ENCODE data around the gene SERTAD3. TPM values are rescaled to one million over a fixed set of nuclear protein-coding genes. Genes with fewer than 3 reads are reported as not detected.

SERTAD3 gene
- total RNA-seq, 1 experiment from 2014 or later: 51.9 TPM

- Mint-ChIP-seq H3K4me3 (ENCODE audit: low read depth, unreplicated experiment) (no peak overlapping the region), H3K36me3 (ENCODE audit: insufficient read depth, unreplicated experiment) (peaks cover 9% of the 10 kb centered on the region), H3K4me1 (ENCODE audit: low read depth, unreplicated experiment) (peaks cover 51% of the 10 kb centered on the region), H3K9me3 (ENCODE audit: low read depth, unreplicated experiment) (no peaks in the 10 kb centered on the region), H3K27me3 (ENCODE audit: unreplicated experiment) (no peaks in the 10 kb centered on the region), H3K27ac (ENCODE audit: unreplicated experiment) (no peak overlapping the region)
- TF ChIP-seq CTCF (IDR thresholded peaks at IDR 0.05; ENCODE audit: unreplicated experiment): no peak
- intact Hi-C loops (cut with micrococcal nuclease; ENCODE audit: unreplicated experiment): no loop called here
- no peak for DNase-seq
- CTCF ChIA-PET: interaction anchor here (0.5 to 0.6 kb wide), 2 partner anchors 9 to 106 kb away, joined by 3 to 4 read pairs; no protein-coding TSS in a partner anchor
- BruUV-seq (replicated peaks): no TSS peak
Measured at GRCh38 chr19:40414542-40415535, 29.3 kb downstream of the SERTAD3 start.

GRCh38 chr19:40413291-40413845 is 30.8 kb downstream of the SERTAD3 start, which contains the start of gene PRX:
Gene PRX, minus strand, starts transcription at chr19:40413378. Its CDS starts 5,446 bp downstream, at chr19:40407932.
- no TSS peak for BruUV-seq (replicated peaks)
- CTCF ChIA-PET: interaction anchor here (0.9 to 2.3 kb wide), 2 partner anchors 7 to 30 kb away, joined by 3 to 11 read pairs; no protein-coding TSS in a partner anchor
- peaks cover 37% of the 10 kb centered on the region for H3K4me1 Mint-ChIP-seq (ENCODE audit: low read depth, unreplicated experiment)
- TF ChIP-seq CTCF (IDR thresholded peaks at IDR 0.05; ENCODE audit: unreplicated experiment): no peak
- H3K9me3 Mint-ChIP-seq (ENCODE audit: low read depth, unreplicated experiment): no peaks in the 10 kb centered on the region
- H3K27ac Mint-ChIP-seq (ENCODE audit: unreplicated experiment): no peak within 1 kb of the TSS
- no peak for DNase-seq
- H3K4me3 Mint-ChIP-seq (ENCODE audit: low read depth, unreplicated experiment): no peak within 1 kb of the TSS
- no peaks in the 10 kb centered on the region for H3K27me3 Mint-ChIP-seq (ENCODE audit: unreplicated experiment)
- peaks cover 9% of the 10 kb centered on the region for H3K36me3 Mint-ChIP-seq (ENCODE audit: insufficient read depth, unreplicated experiment)
- intact Hi-C loops (cut with micrococcal nuclease; ENCODE audit: unreplicated experiment): no loop called here

DNA sequence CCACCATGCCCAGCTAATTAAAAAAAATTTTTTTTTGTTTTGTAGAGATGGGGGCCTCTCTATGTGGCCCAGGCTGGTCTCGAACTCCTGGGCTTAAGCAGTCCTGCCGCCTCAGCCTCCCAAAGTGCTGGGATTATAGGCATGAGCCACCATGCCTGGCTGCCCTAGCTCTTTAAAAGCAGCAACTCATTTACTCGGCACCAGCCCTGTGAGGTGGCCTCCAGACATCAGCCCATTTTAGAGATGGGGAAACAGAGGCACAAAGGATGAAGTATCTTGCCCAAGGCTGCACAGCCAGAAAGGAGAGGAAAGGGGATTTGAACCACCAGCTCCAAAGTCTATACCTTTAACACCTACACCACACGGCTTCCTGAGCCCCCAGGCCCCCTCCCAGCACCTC is 31.3 kb downstream of the SERTAD3 start:
- Mint-ChIP-seq H3K27me3 (ENCODE audit: unreplicated experiment) (no peaks in the 10 kb centered on the region), H3K4me1 (ENCODE audit: low read depth, unreplicated experiment) (peaks cover 32% of the 10 kb centered on the region), H3K9me3 (ENCODE audit: low read depth, unreplicated experiment) (no peaks in the 10 kb centered on the region), H3K36me3 (ENCODE audit: insufficient read depth, unreplicated experiment) (peaks cover 9% of the 10 kb centered on the region), H3K27ac (ENCODE audit: unreplicated experiment) (no peak overlapping the region), H3K4me3 (ENCODE audit: low read depth, unreplicated experiment) (no peak overlapping the region)
- intact Hi-C loops (cut with micrococcal nuclease; ENCODE audit: unreplicated experiment): no loop called here
- CTCF ChIA-PET: interaction anchor here (0.9 to 2.3 kb wide), 2 partner anchors 8 to 30 kb away, joined by 3 to 11 read pairs; no protein-coding TSS in a partner anchor
- no peak for TF ChIP-seq CTCF (IDR thresholded peaks at IDR 0.05; ENCODE audit: unreplicated experiment)
- DNase-seq: no peak
- no TSS peak for BruUV-seq (replicated peaks)

- no peak overlapping the region for H3K4me3 Mint-ChIP-seq (ENCODE audit: low read depth, unreplicated experiment)
- intact Hi-C loops (cut with micrococcal nuclease; ENCODE audit: unreplicated experiment): no loop called here
- CTCF ChIA-PET: interaction anchor here (2.3 kb wide), 1 partner anchor 9 kb away, joined by 11 read pairs; no protein-coding TSS in a partner anchor
- H3K36me3 Mint-ChIP-seq (ENCODE audit: insufficient read depth, unreplicated experiment): peaks cover 3% of the 10 kb centered on the region
- H3K27me3 Mint-ChIP-seq (ENCODE audit: unreplicated experiment): no peaks in the 10 kb centered on the region
- TF ChIP-seq CTCF (IDR thresholded peaks at IDR 0.05; ENCODE audit: unreplicated experiment): no peak
- peaks cover 24% of the 10 kb centered on the region for H3K4me1 Mint-ChIP-seq (ENCODE audit: low read depth, unreplicated experiment)
- DNase-seq: no peak
- BruUV-seq (replicated peaks): no TSS peak
- H3K9me3 Mint-ChIP-seq (ENCODE audit: low read depth, unreplicated experiment): no peaks in the 10 kb centered on the region
- H3K27ac Mint-ChIP-seq (ENCODE audit: unreplicated experiment): no peak overlapping the region
Measured at GRCh38 chr19:40411958-40412499, 32.1 kb downstream of the SERTAD3 start.
